ENCODE results near the gene EPO.

- TF ChIP-seq CTCF (IDR thresholded peaks at IDR 0.05) (no peak), EZH2 (IDR thresholded peaks at IDR 0.05; ENCODE audit: borderline replicate concordance, insufficient read depth, low read depth, low read length, poor library complexity, severe bottlenecking) (no peak)
Measured at GRCh38 chr7:100673302-100673941, 46.8 kb upstream of the EPO start, which contains the start of gene GNB2.
